H1 (cell line): Measurements from ENCODE around the gene NWD2. TPM values are rescaled to one million over a fixed set of nuclear protein-coding genes. Genes with fewer than 3 reads are reported as not detected.

Experiments
- CTCF ChIA-PET: fragments of 300-600 bp; sonication (Branson Sonifier 250); formaldehyde crosslinking; loops from one replicate; lab custom pipeline; 2021; ENCODE audit not compliant: partially characterized antibody; lab: Charles Lee
- POLR2A ChIA-PET: fragments of 300-600 bp; sonication (Branson Sonifier 250); formaldehyde crosslinking; loops from one replicate; lab custom pipeline; 2021; ENCODE audit warnings: inconsistent platforms; ENCODE audit not compliant: partially characterized antibody; lab: Charles Lee
- DNase-seq, 2 experiments: peaks; one replicate each; pipeline versions ENCODE4 v3.0.0 to v3.0.0-alpha.2; 2010 to 2022; ENCODE audit warnings: low spot score in 2 of 2, low read depth in 1 of 2, mixed read lengths in 1 of 2
- FAIRE-seq: peaks from 2 replicates; lab custom pipeline; 2011; peaks lifted over from hg19 to GRCh38; lab: Jason Lieb, UNC
- H2AFZ ChIP-seq: 2 replicates; pipeline ENCODE4 v1.8.1; 2012; ENCODE audit warnings: low read length, inconsistent platforms
- H2AK5ac ChIP-seq: 2 replicates; pipeline ENCODE4 v1.6.1; 2013; ENCODE audit warnings: low read depth, low read length
- H2BK120ac ChIP-seq: replicated peaks from 2 replicates; pipeline ENCODE3; 2013; ENCODE audit warnings: low read depth, low read length, inconsistent platforms
- H2BK12ac ChIP-seq: 2 replicates; pipeline ENCODE4 v1.6.1; 2013; ENCODE audit warnings: low read depth, low read length
- H2BK15ac ChIP-seq: 2 replicates; pipeline ENCODE4 v1.6.1; 2013; ENCODE audit warnings: low read length
- H2BK20ac ChIP-seq: 2 replicates; pipeline ENCODE4 v1.6.1; 2013; ENCODE audit warnings: low read length
- H2BK5ac ChIP-seq: 2 replicates; pipeline ENCODE4 v1.6.1; 2013; ENCODE audit warnings: low read depth, low read length
- H3K14ac ChIP-seq: 2 replicates; pipeline ENCODE4 v1.6.1; 2013; ENCODE audit warnings: inconsistent platforms; ENCODE audit not compliant: insufficient read length
- H3K18ac ChIP-seq: 2 replicates; pipeline ENCODE4 v1.6.1; 2013; ENCODE audit warnings: low read length; ENCODE audit errors: extremely low read depth
- H3K23ac ChIP-seq: 2 replicates; pipeline ENCODE4 v1.6.1; 2013; ENCODE audit warnings: inconsistent platforms; ENCODE audit not compliant: insufficient read length
- H3K23me2 ChIP-seq: 2 replicates; pipeline ENCODE4 v1.6.1; 2013; ENCODE audit warnings: low read depth, low read length
- H3K27ac ChIP-seq: 2 replicates; pipeline ENCODE4 v1.6.1; 2011; ENCODE audit warnings: low read depth, low read length, inconsistent platforms
- H3K27me3 ChIP-seq, 4 experiments: replicated peaks in 1 of 4; 1 replicate in 1 of 4; 2 replicates in 3 of 4; pipeline versions ENCODE4 v1.6.1 to v1.8.1; 2011 to 2013; ENCODE audit warnings: low read length in 3 of 4, mild to moderate bottlenecking in 3 of 4, inconsistent platforms in 2 of 4, mixed read lengths in 2 of 4, moderate library complexity in 1 of 4; ENCODE audit not compliant: control insufficient read depth in 3 of 4, insufficient read depth in 3 of 4; ENCODE audit errors: extremely low read depth in 1 of 4
- H3K36me3 ChIP-seq, 4 experiments: 2 replicates each; pipeline versions ENCODE4 v1.6.1 to v1.8.1; 2011 to 2013; ENCODE audit warnings: mild to moderate bottlenecking in 4 of 4, low read length in 3 of 4, moderate library complexity in 2 of 4, control low read depth in 1 of 4, inconsistent platforms in 1 of 4; ENCODE audit not compliant: insufficient read depth in 4 of 4, control insufficient read depth in 2 of 4
- H3K4ac ChIP-seq: replicated peaks from 2 replicates; pipeline ENCODE3; 2013; ENCODE audit warnings: low read length, low read depth, mixed read lengths, inconsistent platforms; ENCODE audit not compliant: insufficient read length
- H3K4me1 ChIP-seq, 4 experiments: replicated peaks in 1 of 4; 1 replicate in 1 of 4; 2 replicates in 3 of 4; pipeline versions ENCODE4 v1.6.1 to v1.8.1; 2011 to 2013; ENCODE audit warnings: low read length in 3 of 4, inconsistent platforms in 2 of 4, mixed read lengths in 1 of 4; ENCODE audit not compliant: insufficient read depth in 4 of 4, control insufficient read depth in 3 of 4
- H3K4me2 ChIP-seq, 2 experiments: 2 replicates each; pipeline versions ENCODE4 v1.6.1 to v1.8.1; 2011 to 2013; ENCODE audit warnings: low read depth in 2 of 2, low read length in 2 of 2, control low read depth in 1 of 2, inconsistent platforms in 1 of 2, mild to moderate bottlenecking in 1 of 2; ENCODE audit not compliant: insufficient read depth in 1 of 2
- H3K4me3 ChIP-seq, 4 experiments: fragments of 200-600, 300-600 bp in 1 of 4; sonication (generic), shearing (Covaris generic), sonication (Bioruptor Twin) in 1 of 4; 2 replicates each; pipeline versions ENCODE4 v1.5.1 to v1.8.1; 2011 to 2016; ENCODE audit warnings: low read length in 4 of 4, low read depth in 3 of 4, control low read depth in 2 of 4, inconsistent platforms in 2 of 4, mild to moderate bottlenecking in 2 of 4, mixed read lengths in 1 of 4, moderate library complexity in 1 of 4; ENCODE audit not compliant: insufficient read depth in 2 of 4; ENCODE audit errors: extremely low read depth in 1 of 4
- H3K56ac ChIP-seq: replicated peaks from 2 replicates; pipeline ENCODE3; 2013; ENCODE audit warnings: low read depth, mild to moderate bottlenecking, mixed read lengths, low read length, inconsistent platforms; ENCODE audit not compliant: insufficient read length
- H3K79me1 ChIP-seq: 2 replicates; pipeline ENCODE4 v1.6.1; 2013; ENCODE audit warnings: low read depth, low read length, control low read depth
- H3K79me2 ChIP-seq, 2 experiments: 2 replicates each; pipeline versions ENCODE4 v1.6.1 to v1.8.1; 2012 to 2013; ENCODE audit warnings: low read length in 2 of 2, mild to moderate bottlenecking in 2 of 2, inconsistent platforms in 1 of 2; ENCODE audit not compliant: insufficient read depth in 2 of 2, control insufficient read depth in 1 of 2
- H3K9ac ChIP-seq, 4 experiments: replicated peaks in 1 of 4; 1 replicate in 1 of 4; 2 replicates in 3 of 4; pipeline versions ENCODE4 v1.6.1 to v1.8.1; 2011 to 2013; ENCODE audit warnings: low read depth in 3 of 4, low read length in 3 of 4, control low read depth in 2 of 4, mild to moderate bottlenecking in 2 of 4, moderate library complexity in 2 of 4, inconsistent platforms in 1 of 4; ENCODE audit errors: extremely low read depth in 1 of 4
- H3K9me3 ChIP-seq, 2 experiments: 2 replicates each; pipeline versions ENCODE4 v1.6.1 to v1.8.1; 2012 to 2013; ENCODE audit warnings: mild to moderate bottlenecking in 2 of 2, moderate library complexity in 2 of 2, control low read depth in 1 of 2, inconsistent platforms in 1 of 2, low read depth in 1 of 2, low read length in 1 of 2, mixed read lengths in 1 of 2; ENCODE audit not compliant: insufficient read depth in 2 of 2
- H4K20me1 ChIP-seq, 2 experiments: replicated peaks in 1 of 2; 2 replicates each; pipeline versions ENCODE3 to v1.8.1; 2011 to 2013; ENCODE audit warnings: inconsistent platforms in 2 of 2, low read length in 2 of 2, mild to moderate bottlenecking in 1 of 2; ENCODE audit not compliant: insufficient read depth in 2 of 2, control insufficient read depth in 1 of 2
- H4K5ac ChIP-seq: 2 replicates; pipeline ENCODE4 v1.6.1; 2013; ENCODE audit warnings: low read length, low read depth, mixed read lengths, inconsistent platforms; ENCODE audit not compliant: insufficient read length
- H4K8ac ChIP-seq: 2 replicates; pipeline ENCODE4 v1.8.0; 2013; ENCODE audit warnings: mild to moderate bottlenecking, moderate library complexity, low read length, inconsistent platforms; ENCODE audit not compliant: insufficient read depth; ENCODE audit errors: extremely low read depth
- H4K91ac ChIP-seq: replicated peaks from 2 replicates; pipeline ENCODE3; 2013; ENCODE audit warnings: low read length, mixed read lengths, inconsistent platforms; ENCODE audit not compliant: insufficient read length
- BRCA1 ChIP-seq: IDR thresholded peaks from 2 replicates; pipeline ENCODE4 v1.6.1; 2012; ENCODE audit warnings: low read depth, low read length, improper control_type of control experiment
- TCF12 ChIP-seq: IDR thresholded peaks from 2 replicates; pipeline ENCODE4 v1.6.1; 2011; ENCODE audit warnings: low read depth, mild to moderate bottlenecking, low read length
- WGBS, 2 experiments: shearing (Covaris generic) in 1 of 2; methylation state at CpG; one replicate each; pipeline versions ENCODE4 v1.1.6 to v1.1.7; 2013 to 2015; ENCODE audit warnings: low lambda C conversion rate in 2 of 2, mixed read lengths in 2 of 2, inconsistent platforms in 1 of 2, low coverage in 1 of 2, missing lambda C conversion rate in 1 of 2; ENCODE audit not compliant: insufficient replicate concordance in 2 of 2, insufficient coverage in 1 of 2, insufficient read length in 1 of 2; ENCODE audit errors: extremely low coverage in 1 of 2, missing lambda C conversion rate in 1 of 2; 5-methylcytosine and 5-hydroxymethylcytosine counted together
- polyA plus RNA-seq, 7 experiments: library from polyadenylated mRNA; depleted of rRNA in 3 of 7; stranded (reverse) in 5 of 7; unstranded in 2 of 7; fragments of >200 nt in 5 of 7; fragments of 200-250 nt in 2 of 7; gene quantifications; 1 replicate in 5 of 7; 2 replicates in 1 of 7; 4 replicates in 1 of 7; pipeline versions ENCODE4 v1.2.1 to v1.2.3, GENCODE V29; 2011 to 2013; ENCODE audit warnings: missing spikeins in 2 of 7, mixed read lengths in 2 of 7
- total RNA-seq: library from RNA; stranded (reverse); fragmentation: NEBNext Ultra II Directional; extraction: Animal tissue kit (Norgen Biotek cat#: 25700); gene quantifications from 2 replicates; pipeline ENCODE4 v1.2.1, GENCODE V29; 2021
- TF ChIP-seq, protein P1 (sequence below): IDR thresholded peaks from 2 replicates; pipeline ENCODE4 v1.6.1; 2011; ENCODE audit warnings: low read depth, mild to moderate bottlenecking, low read length; ENCODE audit not compliant: insufficient read depth

NWD2 gene
- total and polyA plus RNA-seq, 2 of the 8 experiments (the other 6 are each of a cell fraction or from before 2014, with no cell fraction given): under 0.01 TPM; not detected in 1

DNA sequence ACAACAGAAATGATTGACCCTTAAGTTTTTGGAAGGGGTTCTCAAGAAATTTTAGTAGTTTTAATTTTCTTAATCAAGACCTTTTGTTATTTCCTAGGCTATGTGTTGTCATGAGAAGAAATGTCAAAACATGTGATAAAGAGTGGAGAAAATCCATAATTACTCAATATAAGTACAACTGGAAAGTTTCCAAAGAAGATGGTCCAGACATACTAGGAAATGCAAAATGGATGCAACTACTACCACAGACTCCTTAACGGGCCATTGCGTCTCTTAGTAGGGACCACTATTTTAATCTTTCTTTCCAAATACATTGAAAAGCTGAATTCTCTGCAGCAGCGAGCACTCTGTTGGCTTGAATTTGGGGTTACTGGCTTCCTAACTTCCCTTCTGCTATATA lies 148.8 kb downstream of the NWD2 start:
- Histone ChIP-seq H2BK120ac (no peak overlapping the region), H2BK12ac (no peak overlapping the region), H3K23ac (no peak overlapping the region), H4K91ac (no peak overlapping the region), H2AFZ (no peak overlapping the region), H3K27ac (no peak overlapping the region), H3K14ac (no peak overlapping the region), H4K20me1 (no peaks in the 10 kb centered on the region), H3K36me3 (no peaks in the 10 kb centered on the region), H3K18ac (no peak overlapping the region), H3K4me3 (no peak overlapping the region), H3K23me2 (no peaks in the 10 kb centered on the region), H3K4ac (no peak overlapping the region), H2BK5ac (no peak overlapping the region), H3K56ac (no peak overlapping the region), H3K79me2 (no peaks in the 10 kb centered on the region), H2AK5ac (no peak overlapping the region), H3K9me3 (no peaks in the 10 kb centered on the region), H3K4me1 (peaks cover 0 to 5% (median 3%) of the 10 kb centered on the region in 4 experiments; a peak in 3 of 7 replicates), H2BK20ac (no peak overlapping the region), H3K4me2 (no peak overlapping the region), H3K9ac (no peak overlapping the region), H4K5ac (no peak overlapping the region), H2BK15ac (no peak overlapping the region), H3K79me1 (no peaks in the 10 kb centered on the region), H4K8ac (no peak overlapping the region), H3K27me3 (no peaks in the 10 kb centered on the region)
- DNase-seq: no peak
- no peak for FAIRE-seq
- TF ChIP-seq, protein P1, sequence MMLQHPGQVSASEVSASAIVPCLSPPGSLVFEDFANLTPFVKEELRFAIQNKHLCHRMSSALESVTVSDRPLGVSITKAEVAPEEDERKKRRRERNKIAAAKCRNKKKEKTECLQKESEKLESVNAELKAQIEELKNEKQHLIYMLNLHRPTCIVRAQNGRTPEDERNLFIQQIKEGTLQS: no peak
- TF ChIP-seq TCF12 (no peak), BRCA1 (no peak)
- 98% methylated on average over 3 of the region's 3 CpGs; no CpG with 5 or more reads in 1 of the 2 experiments for WGBS, 2 experiments
- ChIA-PET POLR2A (no interaction called here), CTCF (interaction anchor here (1.5 to 1.6 kb wide), 2 partner anchors 11 to 12 kb away, joined by 4 to 5 read pairs; no protein-coding TSS in a partner anchor)
